NCI-H1436 (cell line): ENCODE measurements around the gene ANKRD30B.
"Not testable (repeated sequence)": the region's sequence is repeated elsewhere in the genome, so short reads cannot be mapped to it uniquely, and the experiment has no call there.

ENCODE experiments used
- DNase-seq: peaks from one replicate; lab custom pipeline; 2025; lab: John Stamatoyannopoulos, UW

Gene ANKRD30B, protein sequence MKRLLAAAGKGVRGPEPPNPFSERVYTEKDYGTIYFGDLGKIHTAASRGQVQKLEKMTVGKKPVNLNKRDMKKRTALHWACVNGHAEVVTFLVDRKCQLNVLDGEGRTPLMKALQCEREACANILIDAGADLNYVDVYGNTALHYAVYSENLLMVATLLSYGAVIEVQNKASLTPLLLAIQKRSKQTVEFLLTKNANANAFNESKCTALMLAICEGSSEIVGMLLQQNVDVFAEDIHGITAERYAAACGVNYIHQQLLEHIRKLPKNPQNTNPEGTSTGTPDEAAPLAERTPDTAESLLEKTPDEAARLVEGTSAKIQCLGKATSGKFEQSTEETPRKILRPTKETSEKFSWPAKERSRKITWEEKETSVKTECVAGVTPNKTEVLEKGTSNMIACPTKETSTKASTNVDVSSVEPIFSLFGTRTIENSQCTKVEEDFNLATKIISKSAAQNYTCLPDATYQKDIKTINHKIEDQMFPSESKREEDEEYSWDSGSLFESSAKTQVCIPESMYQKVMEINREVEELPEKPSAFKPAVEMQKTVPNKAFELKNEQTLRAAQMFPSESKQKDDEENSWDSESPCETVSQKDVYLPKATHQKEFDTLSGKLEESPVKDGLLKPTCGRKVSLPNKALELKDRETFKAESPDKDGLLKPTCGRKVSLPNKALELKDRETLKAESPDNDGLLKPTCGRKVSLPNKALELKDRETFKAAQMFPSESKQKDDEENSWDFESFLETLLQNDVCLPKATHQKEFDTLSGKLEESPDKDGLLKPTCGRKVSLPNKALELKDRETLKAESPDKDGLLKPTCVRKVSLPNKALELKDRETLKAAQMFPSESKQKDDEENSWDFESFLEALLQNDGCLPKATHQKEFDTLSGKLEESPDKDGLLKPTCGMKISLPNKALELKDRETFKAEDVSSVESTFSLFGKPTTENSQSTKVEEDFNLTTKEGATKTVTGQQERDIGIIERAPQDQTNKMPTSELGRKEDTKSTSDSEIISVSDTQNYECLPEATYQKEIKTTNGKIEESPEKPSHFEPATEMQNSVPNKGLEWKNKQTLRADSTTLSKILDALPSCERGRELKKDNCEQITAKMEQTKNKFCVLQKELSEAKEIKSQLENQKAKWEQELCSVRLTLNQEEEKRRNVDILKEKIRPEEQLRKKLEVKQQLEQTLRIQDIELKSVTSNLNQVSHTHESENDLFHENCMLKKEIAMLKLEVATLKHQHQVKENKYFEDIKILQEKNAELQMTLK (N-terminal part only)

DNA sequence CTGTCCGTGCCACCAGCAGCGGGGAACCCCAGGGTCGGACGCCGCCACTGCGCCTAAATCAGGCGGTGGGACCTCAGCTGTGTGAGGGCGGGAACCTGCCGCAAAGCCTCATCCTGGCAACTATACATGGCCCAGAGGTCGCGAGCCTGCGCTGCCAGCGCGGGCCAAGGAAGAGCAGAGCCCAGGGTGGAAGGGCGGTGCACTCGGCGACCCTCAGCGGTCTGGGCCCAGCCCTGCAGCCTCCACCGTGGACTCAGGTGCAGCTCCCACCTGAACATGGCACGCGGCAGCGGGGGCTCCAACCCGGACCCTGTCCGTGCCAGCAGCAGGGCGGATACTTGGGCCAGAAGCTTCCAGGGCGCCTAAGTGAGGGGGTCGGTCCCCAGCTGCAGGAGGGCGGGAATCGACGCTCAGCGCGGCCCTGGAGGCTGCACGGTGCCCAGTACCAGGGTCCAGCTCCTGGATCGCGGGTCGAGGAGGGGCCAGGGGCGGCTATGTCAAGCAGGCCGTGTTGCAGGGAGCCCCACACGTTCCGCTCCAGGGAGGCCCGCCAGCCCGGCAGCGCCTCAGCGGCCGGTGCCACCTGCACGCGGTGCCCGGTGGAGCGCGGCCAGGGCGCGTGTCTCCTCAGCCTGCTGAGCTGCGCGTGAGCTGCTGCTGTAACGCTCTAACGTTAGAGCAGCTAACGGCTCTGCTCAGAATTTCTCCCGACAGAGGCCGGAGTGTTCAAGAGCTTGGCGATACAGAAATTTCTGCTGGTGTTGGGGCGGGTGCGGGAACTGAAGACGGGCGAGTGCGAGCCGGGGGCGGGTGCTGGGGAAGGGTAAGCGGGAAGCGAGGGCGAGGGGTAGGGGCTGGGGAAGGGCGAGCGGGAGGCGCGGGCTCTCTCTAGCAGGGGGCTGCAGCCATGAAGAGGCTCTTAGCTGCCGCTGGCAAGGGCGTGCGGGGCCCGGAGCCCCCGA, at the start of gene ANKRD30B:
Gene ANKRD30B, plus strand, starts transcription at position 660 of the 962 bp plus-strand sequence. Its CDS starts 248 bp downstream, at position 908.
- no peak for DNase-seq

DNA sequence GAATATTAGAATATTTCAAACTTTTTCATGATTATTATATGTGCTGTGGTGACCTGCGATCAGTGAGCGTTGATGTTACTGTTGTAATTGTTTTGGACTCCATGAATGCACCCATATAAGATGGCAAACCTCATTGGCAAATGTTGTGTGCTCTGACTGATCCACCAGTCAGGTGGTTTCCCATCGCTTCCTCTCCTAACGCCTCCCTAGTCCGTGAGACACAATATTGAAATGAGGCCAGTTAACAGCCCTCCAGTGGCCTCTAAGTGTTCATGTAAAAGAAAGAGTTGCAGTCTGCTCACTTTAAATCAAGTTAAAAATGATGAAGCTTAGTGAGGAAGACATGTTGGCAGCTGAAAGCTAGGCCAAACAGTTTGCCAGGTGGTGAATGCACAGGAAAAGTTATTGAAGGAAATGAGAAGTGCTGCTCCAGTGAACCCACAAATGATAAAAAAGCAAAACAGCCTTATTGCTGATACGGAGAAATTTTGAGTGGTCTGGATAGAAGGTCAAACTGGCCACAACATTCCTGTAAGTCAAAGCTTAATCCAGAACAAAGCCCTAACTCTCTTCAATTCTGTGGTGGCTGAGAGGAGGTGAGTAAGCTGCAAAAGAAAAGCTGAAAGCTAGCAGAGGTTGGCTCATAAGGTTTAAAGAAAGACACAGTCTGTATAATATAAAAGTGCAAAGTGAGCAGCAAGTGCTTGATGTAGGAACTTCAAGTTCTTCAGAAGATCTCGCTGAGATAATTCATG, 46.5 kb upstream of the ANKRD30B start:
- not testable (repeated sequence) for DNase-seq

DNA sequence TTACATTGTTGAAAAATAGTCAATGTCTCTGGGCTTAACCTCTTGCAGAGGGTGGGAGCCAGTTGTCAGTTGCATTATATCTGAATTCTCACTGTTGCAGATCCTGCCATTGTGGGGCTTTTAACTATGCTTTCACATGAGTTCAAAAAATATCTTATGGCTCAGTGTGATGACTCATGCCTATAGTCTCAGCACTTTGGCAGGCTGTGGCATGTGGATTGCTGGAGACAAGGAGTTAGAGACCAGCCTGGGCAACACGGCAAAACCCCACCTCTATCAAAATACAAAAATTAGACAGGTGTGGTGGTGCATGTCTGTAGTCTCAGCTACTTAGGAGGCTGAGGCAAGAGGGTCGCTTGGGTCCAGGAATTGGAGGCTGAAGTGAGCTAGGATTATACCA, 38.2 kb upstream of the ANKRD30B start:
- DNase-seq: not testable (repeated sequence)

DNA sequence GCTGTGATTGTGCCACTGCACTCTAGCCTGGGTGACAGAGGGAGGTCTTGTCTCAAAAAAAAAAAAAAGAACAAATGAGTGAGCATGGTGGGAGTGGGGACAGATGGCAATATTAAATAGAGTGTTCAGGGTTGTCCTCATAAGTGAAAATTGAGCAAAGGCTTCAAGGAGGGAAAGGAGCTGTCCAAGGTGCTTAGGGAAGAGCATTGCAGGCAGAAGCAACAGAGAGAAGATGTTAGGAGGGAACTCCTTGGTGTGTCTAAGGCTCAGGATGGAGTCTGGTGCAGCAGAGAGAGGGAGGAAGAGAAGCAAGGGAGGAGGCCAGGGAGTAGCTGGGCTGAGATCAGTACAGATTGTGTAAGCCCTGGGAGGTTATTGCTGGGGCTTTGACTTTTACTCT, 26.4 kb upstream of the ANKRD30B start:
- not testable (repeated sequence) for DNase-seq

DNA sequence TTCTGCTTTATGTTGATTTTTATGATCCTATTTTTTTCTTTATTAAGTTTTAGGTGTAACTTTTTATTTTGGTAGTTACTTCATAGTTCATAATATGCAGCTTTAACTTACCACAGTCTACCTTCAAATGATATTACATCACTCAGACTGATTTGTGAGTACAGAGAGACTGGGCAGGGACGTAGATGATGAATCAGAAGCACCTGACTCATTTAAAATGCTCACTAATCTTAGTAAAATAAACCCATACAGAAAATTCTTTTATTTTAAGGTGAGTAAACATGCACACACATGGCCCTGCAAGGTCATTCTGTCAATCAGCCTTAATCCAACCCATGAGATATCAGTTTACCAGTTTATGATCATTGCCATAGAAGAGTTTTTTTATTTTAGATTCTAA, 8.9 kb upstream of the ANKRD30B start:
- DNase-seq: not testable (repeated sequence)

DNA sequence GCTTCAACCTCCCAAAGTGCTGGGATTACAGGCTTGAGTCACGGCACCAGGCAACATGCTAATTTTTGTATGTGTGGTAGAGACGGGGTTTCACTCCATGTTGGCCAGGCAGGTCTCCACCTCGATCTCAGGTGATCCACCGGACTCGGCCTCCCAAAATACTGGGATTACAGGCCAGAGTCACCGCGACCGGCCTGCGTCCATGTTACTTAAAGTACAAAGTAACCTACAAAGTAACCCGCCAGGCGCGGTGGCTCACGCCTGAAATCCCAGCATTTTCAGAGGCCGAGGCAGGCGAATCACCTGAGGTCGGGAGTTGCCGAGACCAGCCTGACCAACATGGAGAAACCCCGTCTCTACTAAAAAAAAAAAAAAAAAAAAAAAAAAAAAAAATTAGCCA, 1.1 kb upstream of the ANKRD30B start:
- no peak for DNase-seq

DNA sequence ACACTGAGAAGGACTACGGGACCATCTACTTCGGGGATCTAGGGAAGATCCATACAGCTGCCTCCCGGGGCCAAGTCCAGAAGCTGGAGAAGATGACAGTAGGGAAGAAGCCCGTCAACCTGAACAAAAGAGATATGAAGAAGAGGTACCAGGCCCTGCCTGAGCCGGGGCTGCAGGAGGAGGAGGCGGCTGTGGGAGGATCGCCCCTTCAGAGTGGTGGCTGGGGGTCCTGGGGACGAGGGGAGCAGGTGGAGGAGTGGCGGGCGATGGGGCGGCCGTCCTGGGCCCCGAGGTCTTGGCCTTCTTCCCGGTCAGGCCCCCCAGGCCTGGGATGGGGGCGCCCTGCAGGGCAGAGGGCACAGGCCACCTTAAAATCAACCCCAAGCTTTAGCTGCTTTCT, 524 bp downstream of the ANKRD30B start:
- DNase-seq: no peak

DNA sequence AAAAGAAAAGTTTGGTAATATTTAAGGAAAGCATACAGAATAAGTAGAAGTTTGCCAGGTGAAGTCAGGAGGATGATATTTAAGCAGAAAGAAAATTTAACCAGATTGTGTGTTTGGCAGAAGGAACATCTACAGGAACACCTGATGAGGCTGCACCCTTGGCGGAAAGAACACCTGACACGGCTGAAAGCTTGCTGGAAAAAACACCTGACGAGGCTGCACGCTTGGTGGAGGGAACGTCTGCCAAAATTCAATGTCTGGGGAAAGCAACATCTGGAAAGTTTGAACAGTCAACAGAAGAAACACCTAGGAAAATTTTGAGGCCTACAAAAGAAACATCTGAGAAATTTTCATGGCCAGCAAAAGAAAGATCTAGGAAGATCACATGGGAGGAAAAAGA, 15.6 kb downstream of the ANKRD30B start:
- not testable (repeated sequence) for DNase-seq

DNA sequence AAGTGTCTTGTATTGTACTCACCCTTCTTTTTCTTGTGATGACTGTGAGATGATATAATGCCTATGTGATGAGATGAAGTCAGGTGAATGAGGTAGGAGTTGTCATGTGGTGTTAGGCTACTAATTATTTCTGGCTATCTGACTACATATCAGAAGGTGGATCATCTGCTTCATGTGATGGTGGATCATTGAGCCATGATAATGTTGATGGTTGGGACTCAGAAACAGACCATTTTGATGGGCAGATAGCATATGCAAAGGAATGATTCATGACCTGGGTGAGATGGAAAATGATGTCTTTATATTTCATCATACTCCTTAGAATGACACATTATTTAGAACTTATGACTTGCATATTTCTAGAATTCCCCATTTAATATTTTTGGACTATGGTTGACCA, 19.5 kb downstream of the ANKRD30B start:
- no peak for DNase-seq

DNA sequence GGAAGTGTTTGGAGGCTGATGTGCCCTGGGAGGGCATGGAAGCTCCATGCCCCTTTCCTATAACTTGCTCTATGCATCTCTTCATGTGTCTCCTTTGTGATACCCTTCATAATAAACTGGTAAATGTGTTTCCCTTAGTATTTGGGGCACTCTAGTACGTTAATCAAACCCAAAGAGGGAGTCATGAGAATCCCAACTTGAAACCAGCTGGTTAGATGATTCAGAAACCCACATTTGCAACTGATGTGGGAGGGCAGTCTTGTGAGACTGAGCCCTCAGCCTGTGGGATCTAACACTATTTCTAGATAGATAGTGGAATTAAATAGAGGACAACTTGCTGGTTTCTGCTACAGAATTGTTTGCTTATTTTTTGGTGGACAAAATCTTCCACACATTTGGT, 20.3 kb downstream of the ANKRD30B start:
- DNase-seq: no peak

DNA sequence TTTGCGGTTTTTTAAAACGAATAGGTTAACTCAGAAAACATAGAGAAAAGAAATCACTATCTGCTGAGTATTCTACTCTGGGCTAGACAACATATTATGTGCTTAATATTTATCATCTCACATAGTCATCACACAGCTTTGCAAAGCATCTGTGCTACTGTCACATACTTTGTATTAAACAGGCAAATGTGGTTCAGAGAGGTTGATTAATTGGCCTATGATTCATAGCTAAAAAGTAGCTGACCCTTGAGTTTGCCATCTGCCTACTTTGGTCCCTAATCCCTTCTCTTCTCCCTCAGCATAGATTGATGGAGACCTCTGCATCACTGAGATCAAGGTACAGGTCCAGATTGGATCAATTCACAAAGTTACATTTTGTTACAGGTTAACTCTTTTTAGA, 21.4 kb downstream of the ANKRD30B start:
- DNase-seq: no peak

DNA sequence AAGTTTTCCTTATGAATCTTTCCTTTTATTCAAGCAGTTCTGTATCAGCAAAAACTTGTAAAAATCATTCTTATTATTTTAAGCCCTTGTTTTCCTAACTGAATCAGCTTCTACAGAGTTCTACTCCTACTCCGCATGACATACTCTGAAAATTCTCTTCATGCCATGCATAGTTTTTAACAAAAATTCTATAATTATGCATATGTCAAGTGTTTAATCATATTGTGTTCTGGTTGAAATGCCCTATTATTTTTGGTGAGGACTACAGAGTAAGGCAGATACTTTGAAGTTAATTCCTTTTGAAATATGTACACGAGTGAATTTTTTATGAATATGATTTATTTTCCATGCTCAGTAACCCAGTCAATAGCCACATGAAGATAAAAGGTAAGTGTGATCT, 28.8 kb downstream of the ANKRD30B start:
- no peak for DNase-seq

DNA sequence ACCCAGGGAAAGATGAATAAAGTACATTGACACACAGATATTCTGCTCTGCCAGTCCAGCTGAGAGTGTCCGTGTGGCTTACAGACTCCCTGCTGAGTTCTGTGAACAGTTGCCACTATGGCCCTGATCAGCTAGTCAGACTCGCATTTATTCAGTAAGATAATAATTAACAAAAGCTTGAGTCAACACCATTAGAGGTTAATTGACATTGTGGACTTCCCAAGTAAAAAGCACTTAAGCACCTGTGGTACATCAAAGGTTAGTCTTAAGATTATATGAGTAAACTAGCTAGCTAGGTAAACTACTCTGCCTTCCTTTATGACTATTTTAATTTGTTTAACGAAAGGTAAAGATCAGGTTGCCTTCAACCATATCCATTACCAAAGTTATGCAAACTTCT, 33.7 kb downstream of the ANKRD30B start:
- no peak for DNase-seq

DNA sequence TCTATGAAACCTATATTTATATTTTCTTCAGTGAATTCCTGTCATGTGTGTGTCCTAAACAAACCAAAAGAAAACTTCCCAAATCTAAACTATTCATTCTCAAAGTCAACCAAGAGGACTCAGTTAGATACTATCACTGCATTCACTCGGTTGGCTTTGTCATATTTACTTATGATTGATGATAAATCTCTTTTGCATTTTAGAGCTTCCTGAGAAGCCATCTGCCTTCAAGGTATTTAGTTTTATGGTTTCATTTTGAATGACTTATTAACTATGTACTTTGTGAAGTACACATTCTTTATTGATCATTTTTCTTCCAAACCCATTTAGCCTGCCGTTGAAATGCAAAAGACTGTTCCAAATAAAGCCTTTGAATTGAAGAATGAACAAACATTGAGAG, 36.2 kb downstream of the ANKRD30B start:
- DNase-seq: no peak

DNA sequence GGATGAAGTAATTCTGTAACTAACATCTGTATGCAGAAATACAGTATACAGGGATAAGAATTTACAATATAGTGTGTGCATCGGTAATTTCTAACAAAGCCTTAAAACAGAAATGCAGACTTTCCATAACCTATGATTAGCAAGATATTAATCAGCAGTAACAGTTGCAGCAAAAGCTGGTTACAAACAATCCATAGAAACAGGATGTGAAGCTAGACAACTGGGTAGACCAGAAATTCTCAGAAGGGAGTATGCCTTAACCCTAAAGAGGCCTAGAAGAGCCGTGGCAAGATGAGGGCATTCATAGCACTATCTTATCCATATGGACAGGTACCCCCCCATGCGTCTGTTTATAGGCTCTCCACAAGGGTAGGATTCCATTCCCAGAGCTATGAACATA, 48.9 kb downstream of the ANKRD30B start:
- DNase-seq: not testable (repeated sequence)

DNA sequence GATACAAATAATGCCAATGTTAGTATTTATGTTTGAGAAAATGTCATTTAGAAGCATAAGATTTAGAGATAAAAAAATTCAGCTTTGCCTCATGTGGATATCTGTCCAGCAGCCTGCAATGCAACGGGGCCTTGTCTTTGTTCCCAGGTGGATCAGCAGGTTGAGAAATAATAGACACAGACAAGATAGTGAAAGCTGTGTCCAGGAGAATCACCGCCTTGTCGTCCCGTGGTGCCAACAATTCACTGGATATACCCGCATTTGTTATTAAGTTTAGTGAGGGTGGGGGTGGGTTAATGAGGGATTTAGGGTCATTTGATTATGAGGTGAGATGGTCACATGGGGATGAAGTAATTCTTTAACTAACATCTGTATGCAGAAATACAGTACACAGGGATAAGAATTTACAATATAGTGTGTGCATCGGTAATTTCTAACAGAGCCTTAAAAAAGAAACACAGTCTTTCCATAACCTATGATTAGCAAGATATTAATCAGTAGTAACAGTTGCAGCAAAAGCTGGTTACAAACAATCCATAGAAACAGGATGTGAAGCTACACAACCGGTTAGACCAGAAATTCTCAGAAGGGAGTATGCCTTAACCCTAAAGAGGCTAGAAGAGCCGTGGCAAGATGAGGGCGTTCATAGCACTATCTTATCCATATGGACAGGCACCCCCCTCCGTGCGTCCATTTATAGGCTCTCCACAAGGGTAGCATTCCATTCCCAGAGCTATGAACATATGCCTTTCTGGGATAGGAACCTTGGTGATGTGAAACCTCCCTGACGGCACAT, 50.2 kb downstream of the ANKRD30B start:
- not testable (repeated sequence) for DNase-seq

DNA sequence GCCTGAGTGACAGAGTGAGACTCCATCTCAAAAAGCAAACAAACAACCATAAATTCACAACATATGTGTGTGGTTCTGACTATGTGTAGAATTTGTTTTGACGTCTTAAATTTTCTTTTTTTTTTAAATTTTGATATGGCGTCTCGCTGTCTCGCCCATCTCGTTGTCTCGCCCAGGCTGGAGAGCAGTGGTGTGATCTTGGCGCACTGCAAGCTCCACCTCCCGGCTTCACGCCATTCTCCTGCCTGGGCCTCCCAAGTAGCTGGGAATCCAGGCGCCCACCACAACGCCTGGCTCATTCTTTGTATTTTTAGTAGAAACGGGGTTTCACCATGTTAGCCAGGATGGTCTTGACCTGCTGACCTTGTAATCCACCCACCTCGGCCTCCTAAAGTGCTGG, 63.1 kb downstream of the ANKRD30B start:
- DNase-seq: not testable (repeated sequence)

DNA sequence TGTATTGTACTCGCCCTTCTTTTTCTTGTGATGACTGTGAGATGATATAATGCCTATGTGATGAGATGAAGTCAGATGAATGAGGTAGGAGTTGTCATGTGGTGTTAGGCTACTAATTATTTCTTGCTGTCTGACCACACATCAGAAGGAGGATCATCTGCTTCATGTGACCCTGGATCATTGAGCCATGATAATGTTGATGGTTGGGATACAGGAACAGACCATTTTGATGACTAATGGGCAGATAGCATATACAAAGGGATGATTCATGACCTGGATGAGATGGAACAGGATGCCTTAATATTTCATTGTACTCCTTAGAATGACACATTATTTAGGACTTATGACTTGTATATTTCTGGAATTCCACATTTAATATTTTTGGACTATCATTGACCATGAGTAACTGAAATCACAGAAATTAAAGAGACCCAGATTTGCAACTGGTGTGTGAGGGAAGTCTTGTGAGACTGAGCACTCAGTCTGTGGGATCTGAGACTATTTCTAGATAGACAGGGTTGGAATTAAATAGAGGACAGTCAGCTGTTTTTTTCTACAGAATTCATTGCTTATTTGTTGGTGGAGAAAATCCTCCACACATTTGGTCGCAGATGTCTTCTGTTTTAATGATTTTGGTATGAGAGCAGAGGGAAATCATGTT, 79.1 kb downstream of the ANKRD30B start:
- DNase-seq: not testable (repeated sequence)

DNA sequence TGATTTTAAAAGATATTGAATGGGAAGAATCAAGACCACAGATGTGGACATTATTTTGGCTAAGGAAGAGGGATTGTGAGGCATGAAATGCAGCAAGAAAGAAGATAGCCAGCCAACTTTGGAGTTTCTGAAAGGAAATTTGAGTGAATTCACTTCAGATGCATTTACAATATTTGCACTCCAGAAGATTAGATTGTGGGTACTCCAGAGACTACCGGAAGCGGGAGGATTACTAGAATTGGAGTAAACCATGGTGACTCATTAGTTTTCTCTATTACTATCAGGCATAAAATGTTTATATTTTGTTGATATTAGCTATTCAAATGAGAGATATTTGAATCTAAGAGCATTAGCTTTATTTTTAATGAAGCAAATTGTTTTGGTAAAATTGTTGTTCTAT, 93.6 kb downstream of the ANKRD30B start:
- not testable (repeated sequence) for DNase-seq
